Bronchial epithelial cell (primary cell): ENCODE measurements around the gene PIWIL4. TPM values are rescaled to one million over a fixed set of nuclear protein-coding genes. Genes with fewer than 3 reads are reported as not detected.

Experiments used
- DNase-seq: peaks from one replicate; pipeline ENCODE4 v3.0.0-alpha.2; 2010; ENCODE audit warnings: low read depth
- FAIRE-seq: peaks from 2 replicates; lab custom pipeline; 2011; peaks lifted over from hg19 to GRCh38; lab: Jason Lieb, UNC
- H3K27me3 ChIP-seq: 2 replicates; pipeline ENCODE4 v1.5.1; 2011; ENCODE audit warnings: low read length; ENCODE audit not compliant: control insufficient read depth, insufficient read depth
- H3K36me3 ChIP-seq: 2 replicates; pipeline ENCODE4 v1.5.1; 2011; ENCODE audit warnings: low read length; ENCODE audit not compliant: control insufficient read depth, insufficient read depth
- H3K4me3 ChIP-seq: 2 replicates; pipeline ENCODE4 v1.5.1; 2011; ENCODE audit warnings: mild to moderate bottlenecking, low read depth, low read length, control low read depth
- total RNA-seq: library from RNA; depleted of rRNA; stranded (reverse); fragments of >200 nt; gene quantifications from 2 replicates; pipeline ENCODE4 v1.2.1, GENCODE V29; 2014
- TF ChIP-seq, protein P1 (sequence below): IDR thresholded peaks from 2 replicates; pipeline ENCODE4 v1.5.1; 2011; ENCODE audit warnings: mild to moderate bottlenecking, moderate library complexity, low read length, control low read depth, inconsistent platforms; ENCODE audit not compliant: insufficient read depth, severe bottlenecking

The PIWIL4 gene
- total RNA-seq, 1 donor from 2014 or later, result 0.79 TPM

DNA sequence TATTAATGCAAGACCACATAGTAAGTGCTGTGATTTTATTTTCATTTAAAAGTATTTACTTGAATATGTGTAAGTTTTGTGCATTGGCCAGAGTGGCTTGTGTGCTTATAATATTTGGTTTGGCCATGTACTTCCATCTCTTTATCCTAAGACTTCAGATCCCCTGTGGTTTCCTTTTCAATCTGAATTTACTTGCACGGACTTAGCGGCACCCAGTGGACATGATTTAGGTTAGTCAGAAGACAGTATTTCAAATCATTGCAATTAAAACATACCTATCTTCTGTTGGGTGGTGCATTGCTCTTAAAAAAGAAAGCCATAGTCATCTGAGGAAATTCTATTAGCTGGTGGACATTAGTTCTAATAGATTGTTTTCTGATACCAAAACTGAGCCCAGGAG is 30.7 kb downstream of the PIWIL4 start:
- DNase-seq (peak; percentile 8), FAIRE-seq (no peak)
- no peaks in the 10 kb centered on the region for H3K36me3 ChIP-seq
- H3K27me3 ChIP-seq, result no peaks in the 10 kb centered on the region
- TF ChIP-seq, protein P1, sequence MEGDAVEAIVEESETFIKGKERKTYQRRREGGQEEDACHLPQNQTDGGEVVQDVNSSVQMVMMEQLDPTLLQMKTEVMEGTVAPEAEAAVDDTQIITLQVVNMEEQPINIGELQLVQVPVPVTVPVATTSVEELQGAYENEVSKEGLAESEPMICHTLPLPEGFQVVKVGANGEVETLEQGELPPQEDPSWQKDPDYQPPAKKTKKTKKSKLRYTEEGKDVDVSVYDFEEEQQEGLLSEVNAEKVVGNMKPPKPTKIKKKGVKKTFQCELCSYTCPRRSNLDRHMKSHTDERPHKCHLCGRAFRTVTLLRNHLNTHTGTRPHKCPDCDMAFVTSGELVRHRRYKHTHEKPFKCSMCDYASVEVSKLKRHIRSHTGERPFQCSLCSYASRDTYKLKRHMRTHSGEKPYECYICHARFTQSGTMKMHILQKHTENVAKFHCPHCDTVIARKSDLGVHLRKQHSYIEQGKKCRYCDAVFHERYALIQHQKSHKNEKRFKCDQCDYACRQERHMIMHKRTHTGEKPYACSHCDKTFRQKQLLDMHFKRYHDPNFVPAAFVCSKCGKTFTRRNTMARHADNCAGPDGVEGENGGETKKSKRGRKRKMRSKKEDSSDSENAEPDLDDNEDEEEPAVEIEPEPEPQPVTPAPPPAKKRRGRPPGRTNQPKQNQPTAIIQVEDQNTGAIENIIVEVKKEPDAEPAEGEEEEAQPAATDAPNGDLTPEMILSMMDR, result no peak
- H3K4me3 ChIP-seq, result no peak overlapping the region

DNA sequence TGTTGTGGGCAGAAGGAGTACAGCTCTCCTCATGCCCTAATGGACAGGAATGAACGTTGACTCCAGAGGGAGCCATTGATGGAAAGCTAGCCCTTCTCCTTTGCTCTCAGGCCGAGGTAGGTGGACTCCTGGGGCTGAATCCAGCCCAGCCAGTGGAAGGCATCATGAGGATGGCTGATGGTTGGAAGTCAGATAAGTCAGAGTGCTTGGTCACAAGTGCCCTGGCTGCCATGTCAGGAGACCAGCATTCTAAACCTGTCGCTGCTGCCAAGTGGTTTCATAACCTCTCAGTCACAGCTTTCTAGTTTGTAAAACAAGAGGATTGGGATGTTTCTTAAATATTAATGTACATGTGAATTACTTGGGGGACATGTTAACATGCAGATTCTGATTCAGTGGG is 32.3 kb downstream of the PIWIL4 start:
- Histone ChIP-seq H3K4me3 (no peak overlapping the region), H3K27me3 (no peaks in the 10 kb centered on the region), H3K36me3 (no peaks in the 10 kb centered on the region)
- DNase-seq (no peak), FAIRE-seq (no peak)
- TF ChIP-seq, protein P1, result no peak

DNA sequence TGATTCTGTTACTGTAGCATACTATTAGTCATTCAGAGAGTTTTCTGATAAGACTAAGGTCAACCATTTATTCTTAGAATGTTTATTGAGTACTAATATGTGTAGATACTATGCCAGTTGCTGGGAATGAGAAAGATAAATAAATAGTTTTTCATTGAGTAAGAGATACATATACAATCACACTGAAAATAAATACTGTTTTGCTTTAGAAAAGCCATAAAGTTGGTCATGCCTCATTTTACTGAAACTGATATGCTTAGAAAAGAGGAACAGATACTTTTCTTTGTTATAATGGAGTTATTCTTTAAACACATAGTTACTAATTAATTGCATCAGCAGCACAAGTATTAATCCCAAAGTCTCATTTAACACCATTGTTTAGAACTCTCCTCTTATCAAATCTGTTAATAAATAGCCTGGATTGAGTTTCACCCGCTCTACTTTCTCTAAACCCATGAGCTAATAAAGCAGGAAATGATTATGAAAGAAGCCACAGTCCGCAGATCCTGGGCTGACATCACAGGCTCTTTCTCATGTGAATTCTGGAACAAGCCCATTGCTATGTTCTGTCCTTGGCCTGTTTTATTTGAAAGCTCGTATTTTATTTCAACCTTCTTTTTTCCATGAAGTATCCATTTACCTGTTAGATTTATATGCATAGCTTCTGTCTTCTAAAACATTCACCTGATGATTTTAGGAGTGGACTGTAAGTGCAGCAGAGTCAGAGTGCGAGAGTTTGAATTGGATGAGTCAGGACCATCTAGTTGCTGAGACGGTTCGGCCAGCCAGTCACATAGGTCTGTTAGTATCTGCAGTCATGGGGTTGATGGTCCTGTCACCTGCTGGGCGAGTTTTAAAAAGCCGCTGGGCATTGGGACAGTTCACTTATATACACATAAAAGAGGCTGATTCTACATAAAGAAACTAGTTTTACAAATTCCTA is 35.5 kb downstream of the PIWIL4 start:
- Histone ChIP-seq H3K4me3 (no peak overlapping the region), H3K36me3 (no peaks in the 10 kb centered on the region), H3K27me3 (no peaks in the 10 kb centered on the region)
- FAIRE-seq (peak; percentile 47), DNase-seq (peak; percentile 85)
- TF ChIP-seq, protein P1, result no peak

DNA sequence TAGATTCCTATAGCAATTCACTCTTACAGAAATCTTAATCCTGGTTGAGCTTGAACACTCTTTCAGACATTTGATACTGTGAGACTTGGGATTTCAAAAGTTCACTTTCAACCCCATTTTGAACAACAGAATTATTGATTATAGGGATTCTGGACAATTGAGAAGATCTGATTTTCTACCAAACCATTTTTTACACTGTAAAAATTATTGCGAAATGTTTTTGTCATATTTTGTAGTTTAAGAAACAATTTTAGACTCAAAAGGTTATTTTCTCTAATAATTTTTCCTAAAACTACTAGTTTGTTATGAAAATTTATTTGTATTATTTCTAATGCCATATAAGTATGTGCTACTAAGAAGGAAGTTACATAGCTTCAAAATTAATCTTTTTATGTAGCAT is 36.4 kb downstream of the PIWIL4 start:
- FAIRE-seq, result no peak
- Histone ChIP-seq H3K4me3 (no peak overlapping the region), H3K27me3 (no peaks in the 10 kb centered on the region), H3K36me3 (no peaks in the 10 kb centered on the region)
- DNase-seq, result no peak
- TF ChIP-seq, protein P1, result no peak

DNA sequence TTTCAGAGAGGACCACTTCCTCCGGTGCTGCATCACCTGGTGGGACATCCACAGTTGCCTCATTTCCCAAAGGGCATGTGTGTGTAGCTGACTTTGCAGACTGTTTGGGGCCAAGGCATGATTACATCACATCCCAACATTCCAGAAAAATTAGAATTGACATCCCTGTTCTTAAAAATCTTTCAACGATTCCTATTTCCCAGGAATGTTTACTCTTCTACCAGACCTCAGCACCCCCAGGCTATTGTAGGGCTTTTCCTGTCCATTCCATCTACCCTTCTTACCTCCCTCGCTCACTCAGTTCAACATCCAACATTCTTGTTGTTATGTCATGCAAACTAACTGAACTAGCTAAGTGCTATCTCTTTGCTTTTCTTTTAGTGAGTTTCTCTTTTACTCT is 37.3 kb downstream of the PIWIL4 start:
- DNase-seq (peak; percentile 46), FAIRE-seq (no peak)
- TF ChIP-seq, protein P1, result no peak

More for the DNA sequence above, 37.3 kb downstream of the PIWIL4 start:
- H3K27me3 ChIP-seq, result no peaks in the 10 kb centered on the region
- no peaks in the 10 kb centered on the region for H3K36me3 ChIP-seq
- H3K4me3 ChIP-seq, result no peak overlapping the region
